HepG2 (cell line): ENCODE results near the gene WWTR1. TPM values are rescaled to one million over a fixed set of nuclear protein-coding genes. Genes with fewer than 3 reads are reported as not detected.

Experiments used
- ATAC-seq: fragments of 200-7000 bp; cut with Tn5 transposase; 3 replicates; pipeline ENCODE4 v1.9.1; 2020; ENCODE audit warnings: mild to moderate bottlenecking, moderate library complexity
- BruUV-seq: library from RNA; stranded (reverse); fragments of 400-500 nt; replicated peaks from 2 replicates; lab custom pipeline; 2021; lab: Mats Ljungman, UMichigan
- CTCF ChIA-PET: fragments of 300-600 bp; formaldehyde crosslinking; extraction: SDS; loops from one replicate; lab custom pipeline; 2021; ENCODE audit warnings: low total read pairs, inconsistent platforms, low intra/inter-chr PET ratio; lab: Yijun Ruan, JAX
- POLR2A ChIA-PET: fragments of 350-600 bp; sonication (Branson Sonifier 250); formaldehyde crosslinking; loops from one replicate; lab custom pipeline; 2020; ENCODE audit warnings: antibody characterized with exemption, inconsistent platforms; lab: Yijun Ruan, JAX
- DNase-seq: peaks from one replicate; pipeline ENCODE4 v3.0.0-alpha.2; 2015; ENCODE audit warnings: low spot score
- FAIRE-seq: peaks from 3 replicates; lab custom pipeline; 2011; peaks lifted over from hg19 to GRCh38; lab: Jason Lieb, UNC
- H2AFZ ChIP-seq: one replicate; pipeline ENCODE4 v1.6.1; 2011; ENCODE audit warnings: low read length, inconsistent platforms
- H3K27ac ChIP-seq: fragments of 300-600 bp; 3 replicates; pipeline ENCODE4 v1.8.0; 2011; ENCODE audit warnings: mixed run types, mild to moderate bottlenecking, mixed read lengths, low read length, inconsistent platforms; ENCODE audit not compliant: insufficient read depth; ENCODE audit errors: extremely low read length
- H3K27me3 ChIP-seq, 2 experiments: fragments of 200-600 bp in 1 of 2; 2 replicates in 1 of 2; 3 replicates in 1 of 2; pipeline versions ENCODE4 v1.6.0 to v1.8.0; 2011; ENCODE audit warnings: low read length in 2 of 2, mild to moderate bottlenecking in 2 of 2, moderate library complexity in 2 of 2, inconsistent platforms in 1 of 2; ENCODE audit not compliant: insufficient read depth in 2 of 2, control insufficient read depth in 1 of 2
- H3K36me3 ChIP-seq, 2 experiments: fragments of 200-600 bp in 1 of 2; replicated peaks in 1 of 2; 2 replicates in 1 of 2; 3 replicates in 1 of 2; pipeline versions ENCODE4 v1.5.1 to v1.8.0; 2011; ENCODE audit warnings: low read length in 2 of 2, inconsistent platforms in 1 of 2; ENCODE audit not compliant: insufficient read depth in 2 of 2, control insufficient read depth in 1 of 2
- H3K4me1 ChIP-seq: 2 replicates; pipeline ENCODE4 v1.5.1; 2012; ENCODE audit warnings: low read length, inconsistent platforms; ENCODE audit not compliant: insufficient read depth
- H3K4me2 ChIP-seq: 2 replicates; pipeline ENCODE4 v1.6.0; 2011; ENCODE audit warnings: low read depth, low read length, inconsistent platforms
- H3K4me3 ChIP-seq, 3 experiments: fragments of 200-600 bp in 1 of 3; sonication (generic), shearing (Covaris generic) in 1 of 3; replicated peaks in 1 of 3; 2 replicates each; pipeline ENCODE4 v1.5.1; 2011 to 2016; ENCODE audit warnings: low read length in 3 of 3, inconsistent platforms in 2 of 3, low read depth in 2 of 3, mild to moderate bottlenecking in 2 of 3, control low read depth in 1 of 3, mixed read lengths in 1 of 3; ENCODE audit not compliant: insufficient read depth in 1 of 3
- H3K79me2 ChIP-seq: one replicate; pipeline ENCODE4 v1.6.1; 2011; ENCODE audit warnings: low read length, inconsistent platforms; ENCODE audit not compliant: insufficient read depth
- H3K9ac ChIP-seq: 2 replicates; pipeline ENCODE4 v1.6.0; 2011; ENCODE audit warnings: mild to moderate bottlenecking, low read depth, low read length, inconsistent platforms; ENCODE audit not compliant: insufficient read depth
- H3K9me3 ChIP-seq: 2 replicates; pipeline ENCODE4 v1.5.1; 2012; ENCODE audit warnings: mild to moderate bottlenecking, low read length
- H4K20me1 ChIP-seq: 2 replicates; pipeline ENCODE4 v1.6.0; 2011; ENCODE audit warnings: inconsistent platforms, mild to moderate bottlenecking, low read length, moderate library complexity; ENCODE audit not compliant: insufficient read depth
- AGO1 ChIP-seq: fragments of 200-400 bp; formaldehyde crosslinking; IDR thresholded peaks from 2 replicates; pipeline ENCODE4 v1.6.1; 2017; ENCODE audit warnings: mild to moderate bottlenecking, low read depth, low read length, moderate library complexity; ENCODE audit not compliant: poor library complexity, severe bottlenecking
- ATF7-NPFF ChIP-seq: sonication (generic); formaldehyde crosslinking; IDR thresholded peaks from 2 replicates; pipeline ENCODE4 v1.8.1; 2023; ENCODE audit warnings: mild to moderate bottlenecking, low read depth, missing genetic modification reagents, moderate library complexity
- CBX2 ChIP-seq, 2 experiments: fragments of 200-600 bp in 1 of 2; sonication (generic); formaldehyde crosslinking in 1 of 2; IDR thresholded peaks; 2 replicates each; pipeline versions ENCODE4 v1.7.0 to v1.8.1; 2018 to 2022; ENCODE audit warnings: low read depth in 2 of 2, low read length in 1 of 2, mild to moderate bottlenecking in 1 of 2, missing genetic modification reagents in 1 of 2
- CENPT ChIP-seq: sonication (generic); formaldehyde crosslinking; IDR thresholded peaks from 2 replicates; pipeline ENCODE4 v1.8.0; 2022; ENCODE audit warnings: low read depth, mild to moderate bottlenecking, moderate library complexity, missing genetic modification reagents
- FOXO4 ChIP-seq: sonication (generic); formaldehyde crosslinking; conservative IDR thresholded peaks from 2 replicates; pipeline ENCODE4 v1.8.1; 2023; ENCODE audit warnings: missing genetic modification reagents
- HOXA7 ChIP-seq: sonication (generic); formaldehyde crosslinking; IDR thresholded peaks from 2 replicates; pipeline ENCODE4 v1.8.1; 2022; ENCODE audit warnings: mild to moderate bottlenecking, missing genetic modification reagents, moderate library complexity
- PLSCR1 ChIP-seq: sonication (generic); formaldehyde crosslinking; IDR thresholded peaks from 2 replicates; pipeline ENCODE4 v1.5.0; 2020; ENCODE audit warnings: missing genetic modification reagents, mild to moderate bottlenecking, borderline replicate concordance
- SMAD1 ChIP-seq: sonication (generic); formaldehyde crosslinking; IDR thresholded peaks from 2 replicates; pipeline ENCODE4 v1.4.0; 2020; ENCODE audit warnings: missing genetic modification reagents, low read depth, mild to moderate bottlenecking, borderline replicate concordance
- SRF ChIP-seq: IDR thresholded peaks from 2 replicates; pipeline ENCODE4 v1.6.1; 2011; ENCODE audit warnings: mild to moderate bottlenecking, low read depth, low read length, moderate library complexity
- THYN1 ChIP-seq: sonication (generic); formaldehyde crosslinking; IDR thresholded peaks from 2 replicates; pipeline ENCODE4 v1.8.1; 2023; ENCODE audit warnings: low read depth, mild to moderate bottlenecking, moderate library complexity, missing genetic modification reagents, borderline replicate concordance
- TIGD3 ChIP-seq: sonication (generic); formaldehyde crosslinking; IDR thresholded peaks from 2 replicates; pipeline ENCODE4 v1.5.1; 2020; ENCODE audit warnings: mild to moderate bottlenecking, missing genetic modification reagents, borderline replicate concordance
- ZNF556 ChIP-seq: sonication (generic); formaldehyde crosslinking; IDR thresholded peaks from 2 replicates; pipeline ENCODE4 v1.4.0; 2020; ENCODE audit warnings: mild to moderate bottlenecking, missing genetic modification reagents, borderline replicate concordance
- ZNF777 ChIP-seq: sonication (generic); formaldehyde crosslinking; IDR thresholded peaks from 2 replicates; pipeline ENCODE4 v1.4.0; 2020; ENCODE audit warnings: missing genetic modification reagents
- WGBS: methylation state at CpG from one replicate; pipeline ENCODE4 v1.1.6; 2017; ENCODE audit warnings: low lambda C conversion rate; 5-methylcytosine and 5-hydroxymethylcytosine counted together
- in situ Hi-C: cut with HindIII; loops from 2 replicates; pipeline ENCODE4 v1.10.0; 2017; ENCODE audit warnings: low pct_unique_long_range_greater_than_20kb; ENCODE audit not compliant: extremely low pct_ligation_motif_present
- intact Hi-C: fragments of 100-400 bp; cut with micrococcal nuclease; formaldehyde crosslinking; loops from one replicate; pipeline ENCODE4 v1.10.0; 2022; ENCODE audit not compliant: unreplicated experiment
- polyA plus RNA-seq, 8 experiments: library from polyadenylated mRNA; depleted of rRNA in 3 of 8; stranded (reverse) in 7 of 8; unstranded in 1 of 8; fragments of >200 nt; fragmentation: Illumina TruSeq in 4 of 8; extraction: Trizol in 4 of 8; gene quantifications; 2 replicates each; pipeline versions ENCODE4 v1.2.1 to v1.2.3, GENCODE V29; 2011 to 2016; ENCODE audit warnings: low read depth in 4 of 8, missing spikeins in 1 of 8, mixed read lengths in 1 of 8; ENCODE audit not compliant: insufficient read depth in 1 of 8
- total RNA-seq, 5 experiments: library from RNA; depleted of rRNA; stranded (reverse); fragments of >200 nt; fragmentation: Illumina TruSeq; extraction: Trizol; gene quantifications; 2 replicates each; pipeline ENCODE4 v1.2.3, GENCODE V29; 2016; ENCODE audit warnings: low read depth in 1 of 5

Gene WWTR1
- total and polyA plus RNA-seq, 2 of the 13 experiments (the other 11 are each of a cell fraction or from before 2014, with no cell fraction given): 19.7 to 139 TPM

GRCh38 chr3:149658744-149659497, 1.1 kb upstream of the WWTR1 start (continued):
- TF ChIP-seq THYN1 (peak; percentile 45; the same call in 1 of the 2 replicates), TIGD3 (CRISPR knock-in tag) (0 out of 2 replicates have a peak, but pooled peaks have one; percentile 22), ZNF556 (CRISPR knock-in tag) (0 out of 2 replicates have a peak, but pooled peaks have one; percentile 5), FOXO4 (CRISPR knock-in tag) (peak; percentile 8; the same call in 1 of the 2 replicates), PLSCR1 (no peak)

GRCh38 chr3:149657321-149657925, 402 bp downstream of the WWTR1 start:
- H3K4me1 ChIP-seq: peaks cover 59% of the 10 kb centered on the region
- peak overlapping the region; percentile 88 for H3K4me2 ChIP-seq
- no peaks in the 10 kb centered on the region; a peak in 1 of 5 replicates for H3K27me3 ChIP-seq
- DNase-seq (no peak), ATAC-seq (peak; percentile 64), FAIRE-seq (no peak)
- POLR2A ChIA-PET: interaction anchor here (0.7 to 4.8 kb wide), 22 partner anchors 11 to 1055 kb away, joined by 3 to 59 read pairs (median 4); partner anchors contain the start of gene COMMD2
- no peak overlapping the region for H2AFZ ChIP-seq
- H3K4me3 ChIP-seq: peak overlapping the region; percentile 92 to 94 (median 93)
- H3K9me3 ChIP-seq: no peaks in the 10 kb centered on the region
- H4K20me1 ChIP-seq: peaks cover 24% of the 10 kb centered on the region
- peak overlapping the region; percentile 90 for H3K9ac ChIP-seq
- peak overlapping the region; percentile 79 for H3K27ac ChIP-seq
- in situ Hi-C loops (no loop called here), intact Hi-C loops (loop anchor here (5.0 kb wide), 3 partner anchors 50 to 90 kb away; no protein-coding TSS in a partner anchor)
- H3K79me2 ChIP-seq: peaks cover 55% of the 10 kb centered on the region
- H3K36me3 ChIP-seq: peaks cover 0 to 14% of the 10 kb centered on the region in 2 experiments; a peak in 2 of 5 replicates
- no TSS peak for BruUV-seq
- CTCF ChIA-PET: no interaction called here
- WGBS: 2% methylated on average over 13 of the region's 41 CpGs
- TF ChIP-seq HOXA7: no peak
- no peak for TF ChIP-seq CENPT (CRISPR knock-in tag)
- TF ChIP-seq ZNF777 (CRISPR knock-in tag): peak; percentile 95
- no peak for TF ChIP-seq SRF
- peak; percentile 85 for TF ChIP-seq ATF7-NPFF (CRISPR knock-in tag)
- TF ChIP-seq AGO1: peak; percentile 15
- no peak for TF ChIP-seq CBX2 (IDR thresholded peaks at IDR 0.05; ENCODE audit: low read depth, low read length)
- TF ChIP-seq CBX2 (CRISPR knock-in tag; IDR thresholded peaks at IDR 0.05; ENCODE audit: low read depth): no peak
- TF ChIP-seq SMAD1 (CRISPR knock-in tag): no peak
